ENCODE data around the gene RLN1. TPM values are rescaled to one million over a fixed set of nuclear protein-coding genes. Genes with fewer than 3 reads are reported as not detected.

Gene RLN1
- polyA plus RNA-seq, 2 of the 4 experiments (the other 2 are of a cell fraction) = 0.23 TPM; not detected in 1

- H3K4me2 ChIP-seq = no peak overlapping the region
- ChIA-PET POLR2A (no interaction called here), CTCF (no interaction called here)
- no peaks in the 10 kb centered on the region for H3K4me1 ChIP-seq
- TF ChIP-seq, protein P1, sequence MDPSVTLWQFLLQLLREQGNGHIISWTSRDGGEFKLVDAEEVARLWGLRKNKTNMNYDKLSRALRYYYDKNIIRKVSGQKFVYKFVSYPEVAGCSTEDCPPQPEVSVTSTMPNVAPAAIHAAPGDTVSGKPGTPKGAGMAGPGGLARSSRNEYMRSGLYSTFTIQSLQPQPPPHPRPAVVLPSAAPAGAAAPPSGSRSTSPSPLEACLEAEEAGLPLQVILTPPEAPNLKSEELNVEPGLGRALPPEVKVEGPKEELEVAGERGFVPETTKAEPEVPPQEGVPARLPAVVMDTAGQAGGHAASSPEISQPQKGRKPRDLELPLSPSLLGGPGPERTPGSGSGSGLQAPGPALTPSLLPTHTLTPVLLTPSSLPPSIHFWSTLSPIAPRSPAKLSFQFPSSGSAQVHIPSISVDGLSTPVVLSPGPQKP (IDR thresholded peaks at IDR 0.05; ENCODE audit: low read depth, low read length) = no peak
- ATAC-seq = no peak
- no peak for DNase-seq (ENCODE audit: low read depth in 1 of 2, low spot score in 1 of 2)
- no peak overlapping the region for H3K4me3 ChIP-seq
- no peak for FAIRE-seq
- H3K27ac ChIP-seq = no peak overlapping the region
- no peaks in the 10 kb centered on the region for H3K9me3 ChIP-seq
These were observed 44.8 kb upstream of the RLN1 start for GRCh38 chr9:5384436-5384835.

DNA sequence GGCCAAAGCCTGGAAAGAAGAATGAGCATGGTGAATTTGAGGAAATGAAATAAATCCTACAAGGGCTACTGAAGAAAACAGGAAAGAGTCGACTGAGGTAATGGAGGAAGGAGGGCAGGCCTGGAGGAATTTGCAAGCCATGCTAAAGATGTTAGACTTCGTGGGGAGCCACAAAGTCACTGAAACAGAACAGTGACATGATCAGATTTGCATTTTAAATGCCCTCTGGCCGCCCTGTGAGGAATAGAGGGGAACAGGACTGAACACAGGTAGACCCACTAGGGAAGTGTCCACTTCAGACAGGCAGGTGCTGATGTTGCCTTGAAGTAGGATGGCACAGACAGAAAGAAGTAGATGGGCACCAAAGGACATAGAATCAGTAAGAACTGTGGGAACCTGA, 42.8 kb upstream of the RLN1 start:
- ChIA-PET POLR2A (no interaction called here), CTCF (no interaction called here)
- 45% methylated on average over 3 of the region's 3 CpGs for WGBS (ENCODE audit: missing lambda C conversion rate)
- TF ChIP-seq CHD4 (IDR thresholded peaks at IDR 0.05; ENCODE audit: borderline replicate concordance) (no peak), PBX3 (IDR thresholded peaks at IDR 0.05) (no peak), MAX (IDR thresholded peaks at IDR 0.05) (no peak), TP53 (CRISPR knock-in tag; IDR thresholded peaks at IDR 0.05) (no peak), ZC3H11A (IDR thresholded peaks at IDR 0.05) (no peak), HOXA7 (CRISPR knock-in tag; IDR thresholded peaks at IDR 0.05) (no peak), POLR2AphosphoS2 (conservative IDR thresholded peaks at IDR 0.05; ENCODE audit: low read length) (no peak), POLR2A (IDR thresholded peaks at IDR 0.05; ENCODE audit: low read length) (no peak)
- TF ChIP-seq, protein P2, sequence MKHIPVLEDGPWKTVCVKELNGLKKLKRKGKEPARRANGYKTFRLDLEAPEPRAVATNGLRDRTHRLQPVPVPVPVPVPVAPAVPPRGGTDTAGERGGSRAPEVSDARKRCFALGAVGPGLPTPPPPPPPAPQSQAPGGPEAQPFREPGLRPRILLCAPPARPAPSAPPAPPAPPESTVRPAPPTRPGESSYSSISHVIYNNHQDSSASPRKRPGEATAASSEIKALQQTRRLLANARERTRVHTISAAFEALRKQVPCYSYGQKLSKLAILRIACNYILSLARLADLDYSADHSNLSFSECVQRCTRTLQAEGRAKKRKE (CRISPR knock-in tag; IDR thresholded peaks at IDR 0.05; ENCODE audit: low read depth) = no peak
- TF ChIP-seq, protein P3, sequence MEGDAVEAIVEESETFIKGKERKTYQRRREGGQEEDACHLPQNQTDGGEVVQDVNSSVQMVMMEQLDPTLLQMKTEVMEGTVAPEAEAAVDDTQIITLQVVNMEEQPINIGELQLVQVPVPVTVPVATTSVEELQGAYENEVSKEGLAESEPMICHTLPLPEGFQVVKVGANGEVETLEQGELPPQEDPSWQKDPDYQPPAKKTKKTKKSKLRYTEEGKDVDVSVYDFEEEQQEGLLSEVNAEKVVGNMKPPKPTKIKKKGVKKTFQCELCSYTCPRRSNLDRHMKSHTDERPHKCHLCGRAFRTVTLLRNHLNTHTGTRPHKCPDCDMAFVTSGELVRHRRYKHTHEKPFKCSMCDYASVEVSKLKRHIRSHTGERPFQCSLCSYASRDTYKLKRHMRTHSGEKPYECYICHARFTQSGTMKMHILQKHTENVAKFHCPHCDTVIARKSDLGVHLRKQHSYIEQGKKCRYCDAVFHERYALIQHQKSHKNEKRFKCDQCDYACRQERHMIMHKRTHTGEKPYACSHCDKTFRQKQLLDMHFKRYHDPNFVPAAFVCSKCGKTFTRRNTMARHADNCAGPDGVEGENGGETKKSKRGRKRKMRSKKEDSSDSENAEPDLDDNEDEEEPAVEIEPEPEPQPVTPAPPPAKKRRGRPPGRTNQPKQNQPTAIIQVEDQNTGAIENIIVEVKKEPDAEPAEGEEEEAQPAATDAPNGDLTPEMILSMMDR (IDR thresholded peaks at IDR 0.05) = no peak
- DNase-seq (ENCODE audit: low read depth in 1 of 2, low spot score in 1 of 2) = no peak
- Histone ChIP-seq H3K4me2 (no peak overlapping the region), H3K27ac (no peak overlapping the region), H3K9me3 (no peaks in the 10 kb centered on the region), H3K4me1 (no peaks in the 10 kb centered on the region), H3K4me3 (no peak overlapping the region)
- ATAC-seq = no peak
- FAIRE-seq = no peak

DNA sequence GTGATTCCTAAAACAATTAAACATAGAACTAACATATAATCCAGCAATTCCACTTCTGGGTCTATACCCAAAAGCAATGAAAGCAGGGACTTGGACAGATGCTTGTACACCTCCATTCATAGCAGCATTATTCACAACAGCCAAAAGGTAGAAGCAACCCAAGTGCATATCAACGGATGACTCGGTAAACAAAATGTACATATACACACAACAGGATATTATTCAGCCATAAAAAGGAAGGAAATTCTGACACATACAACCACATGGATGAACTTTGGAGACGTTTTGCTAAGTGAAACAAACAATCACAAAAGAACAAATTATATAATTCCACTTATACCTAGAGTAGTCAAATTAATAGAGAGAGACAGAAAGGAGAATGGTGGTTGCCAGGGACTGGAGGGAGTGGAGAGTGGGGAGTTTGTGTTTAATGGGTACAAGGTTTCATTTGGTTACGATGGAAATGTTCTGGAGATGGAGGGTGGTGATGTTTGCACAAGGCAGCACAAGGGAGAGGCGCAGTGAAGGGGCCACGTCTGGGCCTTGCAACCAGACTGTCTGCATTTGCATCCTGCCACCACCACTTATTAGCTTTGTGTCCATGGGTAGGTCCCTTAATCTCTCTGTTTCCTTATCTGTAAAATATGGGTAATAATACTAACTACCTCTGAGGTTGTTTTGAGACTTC, 36.3 kb upstream of the RLN1 start:
- WGBS (ENCODE audit: missing lambda C conversion rate) = 70% methylated on average over 6 of the region's 6 CpGs
- ATAC-seq (no peak), FAIRE-seq (no peak), DNase-seq (ENCODE audit: low read depth in 1 of 2, low spot score in 1 of 2) (no peak)
- H3K4me2 ChIP-seq = no peak overlapping the region
- no peaks in the 10 kb centered on the region for H3K4me1 ChIP-seq
- no peak overlapping the region for H3K27ac ChIP-seq
- TF ChIP-seq GATA3 (IDR thresholded peaks at IDR 0.05; ENCODE audit: borderline replicate concordance) (no peak), ZNF302 (CRISPR knock-in tag; IDR thresholded peaks at IDR 0.05) (no peak), CHD2 (IDR thresholded peaks at IDR 0.05; ENCODE audit: low read length, partially characterized antibody) (no peak), NR3C1 (IDR thresholded peaks at IDR 0.05) (no peak), MYC (IDR thresholded peaks at IDR 0.05; ENCODE audit: borderline replicate concordance, low read length) (no peak), TFCP2L1 (CRISPR knock-in tag; IDR thresholded peaks at IDR 0.05) (no peak), RCOR1 (IDR thresholded peaks at IDR 0.05; ENCODE audit: low read depth, low read length) (no peak), ZSCAN20 (CRISPR knock-in tag; IDR thresholded peaks at IDR 0.05) (no peak), CHD4 (IDR thresholded peaks at IDR 0.05; ENCODE audit: borderline replicate concordance) (no peak), RNF2 (IDR thresholded peaks at IDR 0.05; ENCODE audit: borderline replicate concordance, low read depth) (no peak), FOSB (CRISPR knock-in tag; IDR thresholded peaks at IDR 0.05) (no peak), RAD21 (conservative IDR thresholded peaks at IDR 0.05 in 1 of 2, IDR thresholded peaks at IDR 0.05 in 1 of 2) (no peak), TP53 (CRISPR knock-in tag; IDR thresholded peaks at IDR 0.05) (no peak), ZFP36 (IDR thresholded peaks at IDR 0.05; ENCODE audit: borderline replicate concordance, partially characterized antibody) (no peak), MAFK (IDR thresholded peaks at IDR 0.05; ENCODE audit: partially characterized antibody) (no peak), PHF8 (IDR thresholded peaks at IDR 0.05; ENCODE audit: borderline replicate concordance, low read depth) (no peak), KDM5A (IDR thresholded peaks at IDR 0.05) (no peak), CEBPB (IDR thresholded peaks at IDR 0.05) (no peak), RARB (CRISPR knock-in tag; IDR thresholded peaks at IDR 0.05) (no peak)
- POLR2A ChIA-PET = no interaction called here
- no peak overlapping the region for H3K4me3 ChIP-seq
- H3K9me3 ChIP-seq = no peaks in the 10 kb centered on the region
- CTCF ChIA-PET = interaction anchor here (1.5 kb wide), 1 partner anchor 190 kb away, joined by 5 read pairs; no protein-coding TSS in a partner anchor
